COLO668 (cell line): ENCODE results near the gene PITPNM1.
A peak's percentile ranks its signal among the peaks of the same experiment; 100 is the strongest.

Source experiments
- DNase-seq: peaks from one replicate; lab custom pipeline; 2025; ENCODE audit not compliant: unreplicated experiment; lab: John Stamatoyannopoulos, UW

Gene PITPNM1

DNA sequence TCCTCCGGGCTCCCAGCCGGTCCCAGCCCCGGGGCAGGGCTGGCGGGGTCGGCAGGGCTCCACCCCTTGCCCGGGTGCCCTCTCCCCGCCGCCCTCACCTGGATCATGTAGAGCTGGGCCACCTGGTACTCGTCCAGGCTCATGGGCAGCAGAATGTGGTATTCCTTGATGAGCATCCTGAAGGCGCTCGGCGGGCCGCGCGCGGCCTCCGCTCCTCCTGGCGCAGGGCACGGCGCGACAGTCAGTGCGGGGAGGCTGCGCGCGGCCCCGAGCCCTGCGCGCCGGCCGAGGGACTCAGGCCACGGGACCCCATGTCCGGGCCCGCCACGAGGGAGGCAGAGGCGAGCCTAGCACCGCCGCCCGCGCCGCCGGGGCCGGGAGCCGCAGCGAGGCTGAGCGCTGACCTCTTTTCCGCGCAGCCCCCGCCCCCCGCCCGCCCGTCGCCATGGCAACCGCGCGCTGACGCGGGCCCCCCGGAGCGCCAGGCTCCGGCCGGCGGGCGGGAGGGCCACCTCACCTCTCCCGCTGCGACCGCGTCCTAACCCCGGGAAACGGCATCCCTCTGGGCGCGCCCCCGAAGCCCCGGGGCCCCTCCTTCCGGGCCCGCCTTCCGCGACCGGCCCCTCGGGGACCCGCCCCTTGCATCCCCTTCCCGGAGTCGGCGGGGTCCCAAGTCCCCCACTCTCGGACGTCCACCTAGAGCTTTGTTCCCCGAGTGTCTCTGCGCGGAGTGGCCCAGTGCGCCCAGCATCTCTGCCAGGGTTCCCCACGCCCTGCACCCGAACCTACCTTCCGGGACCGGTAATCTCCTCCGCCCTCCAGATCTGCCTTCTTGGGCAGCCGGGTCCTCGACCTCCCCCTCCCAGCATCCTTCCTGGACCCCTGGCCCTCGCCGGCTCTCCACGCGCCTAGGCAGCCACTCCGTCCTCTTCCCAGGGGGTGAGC is 886 bp downstream of the PITPNM1 start:
- DNase-seq, result peak; percentile 53

DNA sequence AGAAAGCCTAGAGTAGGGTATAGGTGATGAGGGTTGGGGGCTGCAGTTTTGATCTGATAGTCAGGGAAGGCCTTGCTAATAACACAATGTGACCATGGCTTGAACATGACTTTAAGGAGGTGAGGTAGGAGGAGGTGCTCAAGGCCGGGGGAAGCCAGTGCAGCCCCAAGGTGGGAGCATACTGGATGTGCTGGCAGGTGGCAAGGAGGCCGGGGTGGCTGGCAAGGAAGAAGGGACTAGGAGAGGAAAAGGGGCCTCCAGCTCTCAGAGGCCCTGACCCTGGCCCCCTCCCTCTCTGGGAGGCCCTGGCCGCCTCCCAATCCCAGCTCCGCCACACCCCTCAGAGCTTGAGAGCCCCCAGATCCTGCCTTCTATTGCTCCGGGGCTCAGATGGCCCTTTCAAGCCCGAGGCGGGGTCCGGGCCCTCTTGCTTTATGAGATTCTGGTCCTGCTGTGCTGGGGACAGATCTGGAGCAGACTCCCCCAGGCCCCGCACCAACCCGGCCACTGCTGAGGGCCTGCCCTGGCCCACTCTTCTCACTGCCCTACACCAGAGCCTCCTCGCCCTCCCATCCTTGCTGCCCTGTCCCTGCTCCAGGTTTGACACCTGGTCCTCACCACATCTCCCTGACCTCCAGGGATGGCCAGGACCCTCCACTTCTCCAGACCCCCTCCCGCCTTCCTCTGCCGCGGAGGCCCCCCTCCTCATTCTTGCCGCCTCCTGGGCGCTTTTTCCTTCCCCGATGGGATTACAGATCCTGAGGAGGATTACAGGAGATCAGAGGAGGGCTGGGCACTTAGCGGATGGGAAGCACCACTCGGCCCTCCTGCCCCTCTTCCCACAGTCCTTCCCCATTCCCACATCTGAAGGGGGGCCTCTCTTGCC is 1.8 kb downstream of the PITPNM1 start:
- DNase-seq, result no peak

DNA sequence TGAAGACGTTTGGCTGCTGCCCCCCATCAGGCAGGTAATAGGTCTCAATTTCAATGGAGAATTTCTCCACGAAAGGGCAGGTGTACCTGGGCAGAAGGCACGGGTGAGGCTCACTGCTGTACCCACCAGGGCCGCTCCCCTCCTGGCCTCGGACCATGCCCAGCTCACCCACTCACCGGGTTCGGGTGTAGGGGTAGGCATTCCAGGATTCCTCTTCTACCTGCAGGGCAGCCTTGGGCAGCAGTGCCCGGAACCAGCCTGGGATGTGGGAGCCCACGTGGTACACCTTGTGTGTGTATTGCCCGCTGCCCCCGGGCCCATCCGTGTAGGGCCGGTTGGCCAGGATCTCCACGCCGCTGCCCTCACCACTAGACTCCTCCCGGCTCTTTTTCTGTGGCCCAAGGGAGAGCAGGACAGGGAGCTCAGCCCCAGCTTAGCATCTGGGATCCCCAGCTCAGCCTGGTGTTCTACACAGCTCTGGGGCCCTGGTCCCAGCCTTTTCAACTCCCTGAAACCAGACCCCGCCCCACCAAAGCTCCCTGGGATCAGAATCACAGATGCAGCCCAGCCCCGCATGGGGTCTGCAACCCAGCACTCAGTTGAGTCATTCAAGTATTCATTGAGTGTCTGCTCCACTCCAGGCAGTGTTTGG is 2.7 kb downstream of the PITPNM1 start:
- DNase-seq, result no peak

DNA sequence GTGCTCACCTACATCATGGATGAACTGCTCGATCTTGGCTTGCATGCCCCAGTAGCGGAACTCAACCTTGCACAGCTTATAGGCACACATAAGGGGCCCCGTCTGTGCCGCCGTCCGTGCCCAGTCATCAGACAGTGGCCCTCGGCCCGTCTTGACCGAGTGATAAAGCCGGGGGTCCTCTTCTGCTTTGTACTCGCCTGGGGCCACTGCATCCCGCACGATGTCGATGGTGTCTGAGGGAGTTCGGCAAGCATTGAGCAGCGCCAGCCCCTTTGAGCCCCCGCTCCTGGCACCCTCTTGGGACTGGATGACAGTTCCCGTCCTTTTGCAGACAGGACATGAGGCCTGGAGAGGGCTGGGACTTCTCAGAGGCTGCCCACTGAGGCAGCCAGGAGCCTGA is 3.3 kb downstream of the PITPNM1 start:
- no peak for DNase-seq

DNA sequence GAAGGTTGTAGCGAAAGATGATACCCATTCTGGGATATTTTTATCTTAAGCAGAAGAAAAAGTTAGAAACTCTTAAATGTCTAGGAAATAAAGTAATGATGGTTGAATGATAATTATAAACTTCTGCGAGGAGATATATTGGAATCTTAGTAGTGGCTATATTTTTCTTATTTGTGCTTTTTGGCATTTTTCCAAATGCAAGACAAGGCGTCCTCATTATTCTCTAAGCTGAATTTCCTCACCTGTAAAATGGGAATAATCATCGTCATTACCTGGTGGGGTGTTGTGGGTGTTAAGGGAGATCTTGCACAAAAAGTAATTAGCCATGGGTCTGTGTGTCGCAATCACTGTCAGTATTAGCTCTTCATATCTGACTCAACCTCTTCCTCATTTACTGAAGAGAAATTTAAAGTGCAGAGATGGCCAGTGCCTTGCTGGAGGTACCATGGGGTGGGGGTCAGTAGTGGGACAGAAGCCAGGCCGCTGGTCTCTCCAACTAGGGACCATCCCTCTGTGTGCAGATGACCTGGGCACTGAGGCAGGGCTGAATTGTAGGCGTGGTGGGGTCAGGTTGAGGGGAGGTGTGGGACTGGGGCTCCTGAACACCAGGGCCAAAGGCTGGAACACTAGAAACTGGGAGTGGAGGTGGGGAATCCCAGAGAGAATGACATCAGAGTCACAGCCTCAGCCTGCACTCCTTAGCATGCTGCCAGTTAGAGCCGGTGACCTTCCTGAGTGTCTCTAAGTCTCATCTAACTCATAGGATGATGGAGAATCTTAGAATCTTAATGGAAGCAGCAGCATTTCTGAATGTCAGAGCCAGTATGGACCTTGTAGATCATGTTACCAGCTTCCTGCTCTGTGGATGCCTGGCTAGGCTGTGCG is 4.1 kb downstream of the PITPNM1 start:
- DNase-seq, result no peak

DNA sequence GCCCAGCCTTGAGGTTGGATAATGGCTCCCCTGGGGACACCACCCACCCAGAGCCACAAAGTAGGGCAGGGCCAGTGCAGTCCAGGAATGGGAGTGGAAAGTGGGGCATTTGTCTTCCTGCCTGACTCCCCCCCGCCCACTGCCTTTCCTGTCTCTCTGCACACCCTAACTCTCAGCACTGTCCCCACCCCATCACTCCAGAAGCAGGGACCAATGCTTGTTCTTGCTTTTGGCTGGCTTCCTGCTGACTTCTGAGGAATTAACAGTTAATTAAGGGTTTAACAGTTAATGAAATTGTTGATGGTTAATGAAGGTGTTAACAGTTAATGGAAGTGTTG is 4.7 kb downstream of the PITPNM1 start:
- no peak for DNase-seq

DNA sequence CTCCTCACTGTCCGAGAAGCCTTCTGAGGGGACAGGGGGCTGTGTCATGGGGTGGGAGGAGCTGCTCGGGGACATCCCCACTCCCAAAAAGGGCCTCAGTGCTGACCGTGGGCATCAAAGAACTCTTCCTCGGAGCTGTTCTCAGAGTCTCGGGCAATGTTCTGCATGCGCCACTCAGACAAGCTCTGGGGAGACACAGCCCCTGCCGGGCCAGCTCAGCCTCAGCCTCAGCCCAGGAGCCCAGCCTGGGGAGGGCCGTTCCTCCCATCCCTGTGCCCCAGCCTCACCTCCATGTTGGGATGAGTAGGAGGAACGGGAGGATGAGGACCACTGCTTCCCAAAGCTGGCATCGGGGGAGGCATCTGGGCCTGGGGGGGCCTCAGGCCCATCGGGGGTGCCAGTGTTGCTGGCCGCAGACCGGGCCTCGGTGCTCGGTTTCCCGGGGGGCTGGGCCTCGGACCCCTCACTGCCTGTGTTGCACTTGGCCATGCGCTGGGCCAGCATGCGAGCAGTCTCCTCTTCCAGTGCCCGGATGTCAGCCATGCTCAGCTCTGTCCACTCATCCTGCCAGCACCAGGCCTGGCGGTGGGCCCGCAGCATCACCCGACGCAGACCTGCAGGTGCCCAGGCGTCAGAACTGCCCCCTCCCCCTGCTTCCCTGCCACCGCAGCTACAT is 5.2 kb downstream of the PITPNM1 start:
- no peak for DNase-seq

DNA sequence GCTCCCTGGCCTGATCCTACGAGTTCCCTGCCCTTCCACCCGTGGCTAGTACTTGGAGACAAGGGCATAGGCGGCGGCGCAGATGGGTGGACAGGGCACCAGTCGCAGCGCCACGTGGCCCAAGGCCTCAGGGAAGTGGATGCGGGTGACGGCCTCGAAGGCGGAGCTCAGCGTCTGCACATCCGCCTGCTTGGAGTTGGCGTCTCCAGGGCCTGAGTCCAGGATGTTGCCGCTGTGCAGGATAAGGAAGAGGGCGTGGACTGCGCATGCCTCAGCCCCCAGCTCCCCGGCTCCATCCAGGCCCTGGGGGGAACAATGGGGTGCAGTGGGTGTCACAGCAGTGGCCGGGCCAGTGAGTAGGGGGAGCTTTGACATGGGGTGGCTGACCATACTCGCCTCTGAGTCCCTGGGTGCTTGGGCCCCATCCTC is 6.6 kb downstream of the PITPNM1 start:
- DNase-seq, result no peak

DNA sequence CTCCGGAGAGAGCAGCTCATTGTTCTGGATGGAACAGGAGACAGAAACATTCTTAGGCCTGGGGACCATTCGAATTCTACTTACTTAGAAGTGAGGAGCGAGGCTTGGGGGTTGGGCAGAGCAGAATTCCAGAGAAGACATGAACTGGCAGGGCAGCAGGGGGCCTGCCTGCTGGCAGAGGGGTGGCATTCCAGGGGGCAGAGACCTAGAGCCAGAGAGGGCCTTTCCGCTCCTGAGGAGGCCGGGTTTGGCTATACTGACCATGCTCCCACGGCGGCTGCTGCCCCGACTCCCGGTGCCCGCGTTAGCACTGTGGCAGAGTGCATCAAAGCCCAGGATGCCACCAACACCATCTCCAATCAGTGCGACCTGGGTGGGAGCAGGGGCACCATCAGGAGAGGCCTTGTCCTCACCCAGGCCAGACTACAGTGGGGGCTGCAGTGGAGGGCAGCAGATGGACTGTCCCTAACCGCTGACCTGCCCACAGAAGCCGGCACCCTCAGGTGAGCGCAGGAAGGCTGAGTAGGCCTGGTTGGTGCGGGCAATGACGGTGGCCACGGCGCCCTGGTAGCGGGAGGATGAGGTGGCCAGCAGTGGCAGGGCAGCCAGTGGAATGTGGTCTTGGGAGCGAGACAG is 7.4 kb downstream of the PITPNM1 start:
- DNase-seq, result no peak

DNA sequence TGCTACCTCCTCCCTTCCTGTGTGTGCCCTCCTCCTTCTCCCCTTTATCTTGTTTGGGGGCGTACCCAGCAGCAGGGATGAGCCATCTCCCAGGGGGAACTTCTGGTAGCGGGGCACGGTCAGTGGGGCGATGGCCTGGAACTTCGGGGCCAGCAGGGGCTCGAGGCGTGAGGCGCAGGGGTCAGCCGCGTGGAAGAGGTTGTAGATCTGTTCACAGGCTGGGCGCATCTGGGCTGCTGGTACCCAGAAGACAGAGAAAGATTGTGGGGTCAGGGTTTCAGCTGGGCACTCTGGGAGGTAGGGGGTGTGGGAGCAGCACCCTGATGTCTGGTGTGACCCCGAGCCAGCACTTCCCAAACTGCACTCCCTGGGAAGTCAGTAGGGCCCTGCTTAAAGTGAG is 9.1 kb downstream of the PITPNM1 start:
- DNase-seq, result no peak

DNA sequence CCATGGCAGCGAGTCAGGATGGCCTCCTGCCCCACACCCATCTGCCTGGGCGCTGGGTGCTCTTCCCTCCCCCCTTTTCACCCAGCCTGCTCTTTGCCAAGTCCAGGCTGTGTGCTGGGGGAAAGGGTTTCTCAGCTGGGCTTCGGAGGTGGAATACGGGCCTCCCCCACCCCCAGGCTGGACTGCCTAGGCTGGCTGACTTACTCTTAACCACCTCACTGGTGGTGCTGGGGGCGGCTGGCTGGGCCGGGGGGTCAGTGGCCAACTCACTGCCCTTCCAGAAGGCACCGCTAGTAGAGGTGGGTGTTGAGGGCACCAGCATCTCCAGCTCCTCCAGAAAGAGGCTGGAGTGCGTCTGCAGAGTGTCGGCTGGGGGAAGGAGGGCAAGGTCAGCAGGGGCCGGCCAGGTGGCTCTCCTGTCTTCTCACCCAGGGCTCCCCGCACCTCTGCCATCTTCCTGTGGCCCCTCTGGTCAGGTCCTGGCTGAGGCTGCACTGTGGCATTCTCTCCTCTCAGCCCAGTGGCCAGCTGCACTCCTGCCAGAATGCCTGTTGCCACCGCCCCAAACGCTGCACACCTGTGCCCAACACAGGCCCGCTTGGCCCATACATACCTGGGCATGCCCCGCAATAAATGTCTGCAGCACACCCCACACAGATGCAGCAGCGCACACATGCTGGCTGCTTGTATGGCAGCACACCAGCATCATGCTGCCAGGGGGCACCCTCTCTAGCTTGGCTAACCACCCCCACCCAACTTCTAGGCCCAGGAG is 9.7 kb downstream of the PITPNM1 start:
- DNase-seq, result no peak

DNA sequence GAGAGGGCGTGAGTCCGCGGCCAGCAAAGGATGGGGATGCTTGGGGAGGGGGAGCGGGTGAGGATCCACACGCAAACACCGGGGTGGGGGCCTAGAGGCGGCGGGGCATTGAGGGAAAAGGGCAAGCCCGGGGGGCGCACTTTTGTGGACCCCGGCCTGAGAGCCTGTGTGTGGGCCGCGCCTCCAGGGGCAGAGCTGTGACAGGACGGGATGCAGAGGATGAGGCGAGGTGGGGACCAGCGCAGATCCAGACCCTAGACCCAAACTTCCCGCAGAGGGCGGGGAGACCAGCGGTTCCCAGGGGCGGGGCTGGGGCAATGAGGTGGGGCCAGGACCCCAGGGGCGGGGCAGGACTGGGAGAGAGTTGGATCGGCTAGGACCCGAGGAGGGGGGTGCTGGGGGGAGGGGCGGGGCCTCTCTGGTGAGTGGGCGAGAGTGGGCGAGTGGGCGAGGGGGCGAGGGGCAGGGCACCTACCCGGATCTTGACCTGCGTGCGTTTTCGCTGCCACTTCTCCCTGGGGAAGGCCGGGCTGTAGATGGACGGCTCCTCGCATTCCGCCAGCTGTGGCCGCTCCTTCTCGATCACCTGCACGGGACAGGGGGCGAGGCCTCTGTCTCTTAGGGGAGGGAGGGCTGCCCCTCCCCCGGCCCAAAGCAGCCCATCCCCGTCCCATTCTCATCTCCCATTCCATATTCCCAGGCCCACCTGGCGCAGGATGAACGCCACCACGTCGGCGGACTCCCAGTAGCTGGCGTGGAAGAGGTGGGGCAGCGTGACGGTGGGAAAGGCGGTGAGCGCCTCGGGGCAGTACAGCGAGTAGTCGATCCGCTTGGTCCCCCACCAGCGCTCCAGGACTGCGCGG is 10.6 kb downstream of the PITPNM1 start:
- no peak for DNase-seq

DNA sequence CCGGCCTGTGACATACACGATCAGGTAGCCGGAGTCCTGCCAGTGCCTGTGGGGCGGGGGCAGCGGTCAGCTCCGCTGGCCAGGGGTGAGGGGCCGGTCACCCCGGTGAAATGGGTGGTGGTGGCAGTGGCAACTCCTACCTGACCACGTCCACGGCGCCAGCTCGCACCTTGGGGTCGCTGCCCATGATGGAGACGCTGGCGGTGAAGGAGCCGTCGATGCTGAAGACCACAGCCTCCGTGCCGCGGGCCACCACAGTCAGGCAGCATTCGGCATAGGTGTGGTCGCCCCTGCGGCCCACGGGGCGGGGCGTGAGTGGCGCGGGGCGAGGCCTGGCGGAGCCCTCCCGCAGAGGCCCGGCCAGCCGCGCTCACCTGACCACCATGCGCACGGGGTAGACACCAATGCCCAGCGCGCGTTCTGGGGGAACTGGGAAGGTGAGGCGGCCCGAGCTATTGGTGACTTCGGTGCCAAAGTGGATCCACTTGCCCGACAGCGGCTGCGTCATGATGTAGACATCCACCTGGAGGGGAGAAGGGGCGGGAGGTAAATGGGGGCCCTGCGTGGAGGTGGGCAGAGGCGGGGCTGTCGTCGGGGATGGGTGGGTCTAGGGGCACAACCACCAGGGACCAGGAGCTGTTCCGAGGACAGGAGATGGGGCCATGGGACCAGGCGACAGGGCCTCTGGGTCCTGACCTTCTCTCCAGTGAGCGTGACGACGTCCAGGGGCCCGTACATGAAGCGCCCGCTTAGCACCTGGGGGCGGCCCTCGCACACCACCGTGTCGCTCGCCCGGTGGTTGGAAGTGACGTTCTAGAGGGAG is 11.4 kb downstream of the PITPNM1 start:
- no peak for DNase-seq

DNA sequence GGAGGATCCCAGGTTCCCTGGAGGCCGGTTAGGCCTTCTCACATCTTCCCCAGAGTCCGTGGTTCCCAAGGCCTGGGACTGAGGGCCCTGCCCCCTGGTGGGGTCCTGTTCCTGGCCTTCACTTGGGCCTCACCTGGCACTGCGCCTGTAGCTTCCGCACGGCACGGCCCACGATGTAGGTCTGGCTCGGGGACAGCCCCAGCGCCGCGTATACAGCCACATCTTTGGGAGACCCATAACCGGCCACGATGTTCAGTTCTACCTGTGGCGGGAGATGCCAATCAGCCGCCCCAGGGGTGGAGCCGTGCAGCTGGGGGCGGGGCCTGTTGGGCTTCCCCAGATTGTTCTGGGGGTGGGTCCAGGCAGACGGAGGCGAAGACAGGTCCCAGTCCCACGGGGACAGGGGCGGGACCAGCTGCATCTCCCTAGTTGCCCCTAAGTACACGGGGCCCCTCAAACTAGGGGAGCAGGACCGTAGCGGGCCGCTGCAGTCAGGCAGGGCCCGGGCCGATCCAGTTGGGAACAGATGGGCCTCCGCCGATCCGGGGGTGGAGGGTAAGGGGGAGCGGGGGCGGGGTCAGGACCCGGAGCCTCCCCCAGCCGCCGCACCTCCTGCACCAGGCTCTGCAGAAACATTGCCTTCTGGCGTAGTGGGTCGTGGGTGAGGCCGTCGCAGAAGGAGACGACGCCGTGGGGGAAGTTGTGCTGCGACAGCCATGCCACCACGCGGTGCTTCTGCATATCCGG is 12.2 kb downstream of the PITPNM1 start:
- DNase-seq, result no peak

DNA sequence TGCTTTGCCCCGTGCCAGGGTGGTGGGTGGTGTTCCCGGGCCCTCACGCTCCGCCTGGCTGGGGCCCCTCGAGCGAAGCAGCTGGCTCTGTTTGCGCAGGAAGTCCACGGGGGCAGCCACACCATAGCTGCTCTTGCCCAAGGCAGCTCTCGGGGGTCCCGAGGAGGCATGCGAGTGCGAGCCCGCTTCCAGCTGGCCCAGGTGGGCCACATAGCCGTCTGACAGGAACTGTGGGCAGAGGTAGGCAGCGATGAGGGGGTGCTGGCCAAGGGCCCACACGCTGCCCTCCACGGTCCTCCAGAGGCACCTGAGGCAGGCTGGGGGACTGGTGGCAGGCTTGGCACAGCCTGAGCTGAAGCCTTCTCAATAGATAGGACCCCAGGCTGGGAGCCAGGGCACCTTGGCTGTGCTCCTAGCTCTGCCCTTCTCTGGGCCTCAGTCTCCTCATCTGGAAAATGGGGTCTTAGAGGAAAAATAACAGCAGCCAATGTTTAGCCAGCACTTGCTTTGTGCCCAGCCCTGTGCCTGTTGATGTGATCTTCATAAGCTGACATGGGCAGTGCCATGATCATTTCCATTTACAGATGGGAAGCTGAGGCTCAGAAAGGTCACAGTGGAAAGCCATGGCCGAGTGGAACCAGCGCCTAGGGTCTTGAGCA is 13.0 kb downstream of the PITPNM1 start:
- no peak for DNase-seq
